IMR-90 (cell line): ENCODE results near the gene EIF4ENIF1. TPM values are rescaled to one million over a fixed set of nuclear protein-coding genes. Genes with fewer than 3 reads are reported as not detected.

Source experiments
- ATAC-seq: fragments of 200-7000 bp; cut with Tn5 transposase; 2 replicates; pipeline ENCODE4 v1.9.1; 2020; ENCODE audit warnings: low read depth, mild to moderate bottlenecking, moderate library complexity
- BruUV-seq: library from RNA; stranded (reverse); fragments of 400-500 nt; replicated peaks from 2 replicates; lab custom pipeline; 2021; lab: Mats Ljungman, UMichigan
- CTCF ChIA-PET: fragments of 300-600 bp; formaldehyde crosslinking; extraction: SDS; loops from one replicate; lab custom pipeline; 2021; ENCODE audit warnings: antibody characterized with exemption; lab: Yijun Ruan, JAX
- POLR2A ChIA-PET: fragments of 300-600 bp; sonication (Branson Sonifier 250); formaldehyde crosslinking; loops from one replicate; lab custom pipeline; 2022; ENCODE audit warnings: antibody characterized with exemption; ENCODE audit not compliant: unreplicated experiment; lab: Charles Lee
- DNase-seq: peaks from one replicate; pipeline ENCODE4 v3.0.0; 2013
- H2AFZ ChIP-seq: replicated peaks from 2 replicates; pipeline ENCODE3; 2013; ENCODE audit warnings: low read length, mild to moderate bottlenecking; ENCODE audit not compliant: poor library complexity
- H2AK5ac ChIP-seq: 2 replicates; pipeline ENCODE4 v1.6.1; 2013; ENCODE audit warnings: low read depth, low read length, inconsistent platforms
- H2AK9ac ChIP-seq: replicated peaks from 2 replicates; pipeline ENCODE3; 2013; ENCODE audit warnings: mild to moderate bottlenecking, low read depth, low read length, moderate library complexity; ENCODE audit not compliant: poor library complexity
- H2BK120ac ChIP-seq: 2 replicates; pipeline ENCODE4 v1.6.1; 2013; ENCODE audit warnings: low read depth, low read length, inconsistent platforms
- H2BK15ac ChIP-seq: 3 replicates; pipeline ENCODE4 v1.6.1; 2013; ENCODE audit warnings: low read depth, low read length, inconsistent platforms
- H2BK20ac ChIP-seq: 2 replicates; pipeline ENCODE4 v1.6.1; 2013; ENCODE audit warnings: low read depth, mild to moderate bottlenecking, inconsistent platforms, low read length, moderate library complexity
- H2BK5ac ChIP-seq: 2 replicates; pipeline ENCODE4 v1.6.1; 2013; ENCODE audit warnings: mild to moderate bottlenecking, low read depth, low read length, inconsistent platforms; ENCODE audit not compliant: poor library complexity, severe bottlenecking
- H3K14ac ChIP-seq: replicated peaks from 2 replicates; pipeline ENCODE4 v1.6.1; 2013; ENCODE audit warnings: low read depth, low read length, inconsistent platforms
- H3K18ac ChIP-seq: 2 replicates; pipeline ENCODE4 v1.6.1; 2013; ENCODE audit warnings: low read depth, low read length, control low read depth
- H3K23ac ChIP-seq: 2 replicates; pipeline ENCODE4 v1.6.1; 2013; ENCODE audit warnings: low read depth, low read length, inconsistent platforms
- H3K27ac ChIP-seq: 2 replicates; pipeline ENCODE4 v1.5.1; 2013; ENCODE audit warnings: mild to moderate bottlenecking, control low read depth, low read length; ENCODE audit not compliant: insufficient read depth
- H3K27me3 ChIP-seq: 2 replicates; pipeline ENCODE4 v1.6.1; 2013; ENCODE audit warnings: low read length; ENCODE audit not compliant: control insufficient read depth, insufficient read depth
- H3K36me3 ChIP-seq: 2 replicates; pipeline ENCODE4 v1.6.1; 2013; ENCODE audit warnings: low read length, mixed read lengths; ENCODE audit not compliant: control insufficient read depth, insufficient read depth
- H3K4ac ChIP-seq: 2 replicates; pipeline ENCODE4 v1.6.1; 2013; ENCODE audit warnings: low read depth, low read length, inconsistent platforms
- H3K4me1 ChIP-seq: 2 replicates; pipeline ENCODE4 v1.6.1; 2013; ENCODE audit warnings: low read length, mixed read lengths; ENCODE audit not compliant: control insufficient read depth, insufficient read depth
- H3K4me2 ChIP-seq: 2 replicates; pipeline ENCODE4 v1.6.1; 2013; ENCODE audit warnings: low read depth, mild to moderate bottlenecking, control low read depth, low read length, moderate library complexity
- H3K4me3 ChIP-seq: 2 replicates; pipeline ENCODE4 v1.5.1; 2013; ENCODE audit warnings: low read depth, mild to moderate bottlenecking, control low read depth, low read length, moderate library complexity; ENCODE audit not compliant: insufficient read depth
- H3K56ac ChIP-seq: 2 replicates; pipeline ENCODE4 v1.6.1; 2013; ENCODE audit warnings: low read length, inconsistent platforms; ENCODE audit not compliant: insufficient read depth; ENCODE audit errors: extremely low read depth
- H3K79me1 ChIP-seq, 2 experiments: 2 replicates each; pipeline ENCODE4 v1.6.1; 2013; ENCODE audit warnings: low read length in 2 of 2, inconsistent platforms in 1 of 2, low read depth in 1 of 2
- H3K9ac ChIP-seq: 2 replicates; pipeline ENCODE4 v1.6.1; 2013; ENCODE audit warnings: low read depth, low read length, control low read depth
- H3K9me1 ChIP-seq: 2 replicates; pipeline ENCODE4 v1.6.1; 2013; ENCODE audit warnings: low read length, inconsistent platforms; ENCODE audit not compliant: insufficient read depth
- H3K9me3 ChIP-seq: 2 replicates; pipeline ENCODE4 v1.6.1; 2013; ENCODE audit warnings: low read length; ENCODE audit not compliant: control insufficient read depth, insufficient read depth
- H4K20me1 ChIP-seq: 2 replicates; pipeline ENCODE4 v1.6.1; 2013; ENCODE audit warnings: low read length, inconsistent platforms; ENCODE audit not compliant: insufficient read depth
- H4K5ac ChIP-seq: 2 replicates; pipeline ENCODE4 v1.6.1; 2013; ENCODE audit warnings: mild to moderate bottlenecking, low read depth, low read length, control low read depth
- H4K8ac ChIP-seq, 2 experiments: 2 replicates each; pipeline ENCODE4 v1.6.1; 2013; ENCODE audit warnings: low read depth in 2 of 2, low read length in 2 of 2, control low read depth in 1 of 2, inconsistent platforms in 1 of 2
- H4K91ac ChIP-seq: 2 replicates; pipeline ENCODE4 v1.6.1; 2013; ENCODE audit warnings: low read depth, low read length, inconsistent platforms; ENCODE audit not compliant: insufficient read depth
- BHLHE40 ChIP-seq: fragments of 150-350 bp; IDR thresholded peaks from 2 replicates; pipeline ENCODE4 v1.6.1; 2016; ENCODE audit warnings: mild to moderate bottlenecking, low read depth, low read length
- CEBPB ChIP-seq: IDR thresholded peaks from 2 replicates; pipeline ENCODE4 v1.6.1; 2012; ENCODE audit warnings: low read depth, low read length, improper control_type of control experiment
- CHD1 ChIP-seq: IDR thresholded peaks from 2 replicates; pipeline ENCODE4 v1.6.1; 2012; ENCODE audit warnings: low read depth, low read length, improper control_type of control experiment
- ELK1 ChIP-seq: fragments of 150-350 bp; IDR thresholded peaks from 2 replicates; pipeline ENCODE4 v1.6.1; 2016; ENCODE audit warnings: low read depth, mild to moderate bottlenecking, low read length, moderate library complexity, borderline replicate concordance
- FOS ChIP-seq: fragments of 150-350 bp; IDR thresholded peaks from 2 replicates; pipeline ENCODE4 v1.6.1; 2016; ENCODE audit warnings: low read depth, low read length
- MAFK ChIP-seq: IDR thresholded peaks from 2 replicates; pipeline ENCODE4 v1.6.1; 2012; ENCODE audit warnings: low read depth, low read length, improper control_type of control experiment
- RFX5 ChIP-seq: IDR thresholded peaks from 2 replicates; pipeline ENCODE4 v1.8.0; 2012; ENCODE audit warnings: low read depth, mild to moderate bottlenecking, low read length, moderate library complexity
- WGBS, 2 experiments: methylation state at CpG; one replicate each; pipeline versions ENCODE4 v1.1.5 to v1.1.7; 2013; ENCODE audit warnings: missing lambda C conversion rate in 2 of 2; ENCODE audit not compliant: insufficient read length in 1 of 2; ENCODE audit errors: extremely low coverage in 2 of 2; 5-methylcytosine and 5-hydroxymethylcytosine counted together
- dilution Hi-C: fragments of 300-500 bp; cut with HindIII; formaldehyde crosslinking; loops from one replicate; pipeline ENCODE4 v1.14.3; 2018; ENCODE audit warnings: low sequenced_read_pairs; ENCODE audit not compliant: unreplicated experiment
- in situ Hi-C: fragments of 300-500 bp; cut with MboI; formaldehyde crosslinking; loops from 3 replicates; pipeline ENCODE4 v1.14.3; 2019; ENCODE audit warnings: low sequenced_read_pairs, inconsistent platforms, mixed read lengths
- intact Hi-C: fragments of 100-400 bp; cut with micrococcal nuclease; formaldehyde crosslinking; loops from 2 replicates; pipeline ENCODE4 v1.10.0; 2022
- polyA plus RNA-seq, 3 experiments: library from polyadenylated mRNA; depleted of rRNA; stranded (reverse); fragments of >200 nt; gene quantifications; 2 replicates each; pipeline ENCODE4 v1.2.3, GENCODE V29; 2012; ENCODE audit warnings: low replicate concordance in 1 of 3
- total RNA-seq: library from RNA; depleted of rRNA; stranded (reverse); fragments of >200 nt; gene quantifications from 2 replicates; pipeline ENCODE4 v1.2.3, GENCODE V29; 2012

The EIF4ENIF1 gene
- total and polyA plus RNA-seq, 2 of the 4 experiments (the other 2 are of a cell fraction) = 14.7 to 16.0 TPM

DNA sequence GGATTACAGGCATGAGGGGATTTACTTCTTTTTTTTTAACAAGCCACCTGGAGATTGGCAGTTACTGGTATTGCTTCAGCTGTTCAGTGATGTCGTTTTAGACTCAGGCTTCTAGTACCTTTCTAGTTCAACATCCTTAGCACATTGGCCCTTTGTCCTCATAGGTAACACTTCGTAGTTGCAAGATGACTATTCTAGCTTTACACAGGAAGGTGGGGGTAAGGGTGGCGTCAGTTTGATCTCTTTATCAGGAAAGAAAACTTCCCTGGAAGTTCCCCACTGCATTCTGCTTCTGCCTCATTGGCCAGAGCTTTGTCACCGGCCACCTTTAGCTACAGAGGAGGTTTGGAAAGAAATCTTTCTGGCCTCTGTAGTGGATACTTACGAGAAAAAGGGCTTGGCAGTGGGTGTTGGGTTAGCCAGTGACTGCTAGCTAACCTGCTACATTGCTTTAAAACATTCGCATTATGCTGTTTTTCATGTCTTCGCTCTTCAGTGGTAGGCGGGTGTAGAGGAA lies 47.4 kb upstream of the EIF4ENIF1 start:
- H4K5ac ChIP-seq = no peak overlapping the region
- no peak for DNase-seq
- H3K14ac ChIP-seq = no peak overlapping the region
- dilution Hi-C loops (no loop called here), intact Hi-C loops (no loop called here), in situ Hi-C loops (no loop called here)
- H2AK5ac ChIP-seq = no peak overlapping the region
- no peak overlapping the region for H2AK9ac ChIP-seq
- no peak overlapping the region for H4K8ac ChIP-seq
- H4K91ac ChIP-seq = no peak overlapping the region
- WGBS, 2 experiments = no CpG with 5 or more reads among the region's 8 CpGs
- no peak overlapping the region for H2BK5ac ChIP-seq
- H3K79me1 ChIP-seq = no peaks in the 10 kb centered on the region; a peak in 1 of 4 replicates
- H3K4me1 ChIP-seq = peaks cover 5% of the 10 kb centered on the region; the same call in 1 of the 2 replicates
- ATAC-seq = no peak
- H3K4me3 ChIP-seq = no peak overlapping the region
- H3K23ac ChIP-seq = no peak overlapping the region
- H2BK120ac ChIP-seq = no peak overlapping the region
- POLR2A ChIA-PET = no interaction called here
- H3K9me3 ChIP-seq = no peaks in the 10 kb centered on the region
- no peak overlapping the region for H2AFZ ChIP-seq
- 0 out of 2 replicates have a peak, but pooled peaks cover 4% of the 10 kb centered on the region for H3K9me1 ChIP-seq
- TF ChIP-seq MAFK = no peak
- no peak for TF ChIP-seq FOS
- no peak for TF ChIP-seq CEBPB
- TF ChIP-seq CHD1 = no peak
- no peak for TF ChIP-seq ELK1
- TF ChIP-seq BHLHE40 = no peak
- TF ChIP-seq RFX5 = no peak
- H4K20me1 ChIP-seq = no peaks in the 10 kb centered on the region
- peaks cover 4% of the 10 kb centered on the region; the same call in 1 of the 2 replicates for H3K36me3 ChIP-seq
- H2BK15ac ChIP-seq = no peak overlapping the region
- H2BK20ac ChIP-seq = no peak overlapping the region
- no peak overlapping the region for H3K18ac ChIP-seq
- no peak overlapping the region for H3K4me2 ChIP-seq
- BruUV-seq = no TSS peak
- H3K27me3 ChIP-seq = no peaks in the 10 kb centered on the region
- no peak overlapping the region for H3K9ac ChIP-seq
- H3K56ac ChIP-seq = no peak overlapping the region
- CTCF ChIA-PET = no interaction called here
- no peak overlapping the region for H3K4ac ChIP-seq
- no peak overlapping the region for H3K27ac ChIP-seq
